PFSK-1 (cell line): Measurements from ENCODE around the gene AAR2.
A peak's percentile ranks its signal among the peaks of the same experiment; 100 is the strongest.

Source experiments
- FOXP2 ChIP-seq: optimal IDR thresholded peaks from 2 replicates; pipeline ENCODE3; 2011; ENCODE audit warnings: borderline replicate concordance, control low read depth, inconsistent platforms; ENCODE audit not compliant: insufficient read depth; ENCODE audit errors: extremely low read length, extremely low read depth
- POLR2AphosphoS5 ChIP-seq: IDR thresholded peaks from 2 replicates; pipeline ENCODE4 v1.6.1; 2012; ENCODE audit warnings: low read depth, mild to moderate bottlenecking, control low read depth, low read length, moderate library complexity
- SIN3A ChIP-seq: IDR thresholded peaks from 2 replicates; pipeline ENCODE4 v1.6.1; 2012; ENCODE audit warnings: mild to moderate bottlenecking, low read length, moderate library complexity, borderline replicate concordance; ENCODE audit not compliant: insufficient read depth
- TAF1 ChIP-seq: IDR thresholded peaks from 2 replicates; pipeline ENCODE4 v1.6.1; 2012; ENCODE audit warnings: low read length, control low read depth, borderline replicate concordance; ENCODE audit not compliant: insufficient read depth
- TF ChIP-seq, protein P1 (sequence below), 2 experiments: IDR thresholded peaks; 2 replicates each; pipeline versions ENCODE4 v1.6.1 to v1.8.0; 2011 to 2012; ENCODE audit warnings: low read depth in 2 of 2, low read length in 2 of 2, control low read depth in 1 of 2, inconsistent platforms in 1 of 2, mild to moderate bottlenecking in 1 of 2, moderate library complexity in 1 of 2; ENCODE audit not compliant: insufficient read depth in 1 of 2

Gene AAR2

GRCh38 chr20:36199345-36200257 is 36.7 kb upstream of the AAR2 start:
- no peak for TF ChIP-seq FOXP2
- TF ChIP-seq SIN3A: no peak
- no peak for TF ChIP-seq TAF1
- no peak for TF ChIP-seq POLR2AphosphoS5
- TF ChIP-seq, protein P1, sequence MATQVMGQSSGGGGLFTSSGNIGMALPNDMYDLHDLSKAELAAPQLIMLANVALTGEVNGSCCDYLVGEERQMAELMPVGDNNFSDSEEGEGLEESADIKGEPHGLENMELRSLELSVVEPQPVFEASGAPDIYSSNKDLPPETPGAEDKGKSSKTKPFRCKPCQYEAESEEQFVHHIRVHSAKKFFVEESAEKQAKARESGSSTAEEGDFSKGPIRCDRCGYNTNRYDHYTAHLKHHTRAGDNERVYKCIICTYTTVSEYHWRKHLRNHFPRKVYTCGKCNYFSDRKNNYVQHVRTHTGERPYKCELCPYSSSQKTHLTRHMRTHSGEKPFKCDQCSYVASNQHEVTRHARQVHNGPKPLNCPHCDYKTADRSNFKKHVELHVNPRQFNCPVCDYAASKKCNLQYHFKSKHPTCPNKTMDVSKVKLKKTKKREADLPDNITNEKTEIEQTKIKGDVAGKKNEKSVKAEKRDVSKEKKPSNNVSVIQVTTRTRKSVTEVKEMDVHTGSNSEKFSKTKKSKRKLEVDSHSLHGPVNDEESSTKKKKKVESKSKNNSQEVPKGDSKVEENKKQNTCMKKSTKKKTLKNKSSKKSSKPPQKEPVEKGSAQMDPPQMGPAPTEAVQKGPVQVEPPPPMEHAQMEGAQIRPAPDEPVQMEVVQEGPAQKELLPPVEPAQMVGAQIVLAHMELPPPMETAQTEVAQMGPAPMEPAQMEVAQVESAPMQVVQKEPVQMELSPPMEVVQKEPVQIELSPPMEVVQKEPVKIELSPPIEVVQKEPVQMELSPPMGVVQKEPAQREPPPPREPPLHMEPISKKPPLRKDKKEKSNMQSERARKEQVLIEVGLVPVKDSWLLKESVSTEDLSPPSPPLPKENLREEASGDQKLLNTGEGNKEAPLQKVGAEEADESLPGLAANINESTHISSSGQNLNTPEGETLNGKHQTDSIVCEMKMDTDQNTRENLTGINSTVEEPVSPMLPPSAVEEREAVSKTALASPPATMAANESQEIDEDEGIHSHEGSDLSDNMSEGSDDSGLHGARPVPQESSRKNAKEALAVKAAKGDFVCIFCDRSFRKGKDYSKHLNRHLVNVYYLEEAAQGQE (IDR thresholded peaks at IDR 0.05; ENCODE audit: insufficient read depth in 1 of 2, low read depth in 2 of 2, low read length in 2 of 2): no peak

DNA sequence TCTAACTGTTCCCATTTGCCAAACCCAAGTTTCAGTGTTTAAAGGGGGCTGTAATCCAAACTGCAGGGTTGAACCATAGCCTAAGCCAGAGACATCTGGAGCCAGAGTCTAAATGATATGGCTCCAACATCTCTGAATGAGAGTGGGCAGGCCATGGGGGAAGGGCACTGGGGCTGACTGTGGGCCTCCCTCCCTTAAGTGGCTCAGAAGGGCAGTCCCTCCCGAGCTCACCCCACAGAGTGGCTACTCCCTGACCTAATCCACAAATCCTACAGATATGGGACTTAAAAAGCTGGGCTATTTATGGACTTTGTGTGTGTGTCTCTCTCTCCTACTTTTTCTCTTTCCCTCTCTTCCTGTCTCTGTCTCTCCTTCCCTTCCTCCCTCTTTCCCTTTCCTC is 35.8 kb upstream of the AAR2 start:
- no peak for TF ChIP-seq FOXP2
- no peak for TF ChIP-seq SIN3A
- TF ChIP-seq, protein P1 (IDR thresholded peaks at IDR 0.05; ENCODE audit: insufficient read depth in 1 of 2, low read depth in 2 of 2, low read length in 2 of 2): no peak
- TF ChIP-seq POLR2AphosphoS5: no peak
- no peak for TF ChIP-seq TAF1

GRCh38 chr20:36201198-36201597 is 35.1 kb upstream of the AAR2 start:
- TF ChIP-seq, protein P1 (IDR thresholded peaks at IDR 0.05; ENCODE audit: insufficient read depth in 1 of 2, low read depth in 2 of 2, low read length in 2 of 2): no peak
- TF ChIP-seq TAF1: no peak

GRCh38 chr20:36202891-36203338 is 33.4 kb upstream of the AAR2 start:
- TF ChIP-seq, protein P1 (IDR thresholded peaks at IDR 0.05; ENCODE audit: insufficient read depth in 1 of 2, low read depth in 2 of 2, low read length in 2 of 2): no peak
- TF ChIP-seq FOXP2: peak; percentile 32
- no peak for TF ChIP-seq TAF1
- TF ChIP-seq SIN3A: no peak
- no peak for TF ChIP-seq POLR2AphosphoS5

DNA sequence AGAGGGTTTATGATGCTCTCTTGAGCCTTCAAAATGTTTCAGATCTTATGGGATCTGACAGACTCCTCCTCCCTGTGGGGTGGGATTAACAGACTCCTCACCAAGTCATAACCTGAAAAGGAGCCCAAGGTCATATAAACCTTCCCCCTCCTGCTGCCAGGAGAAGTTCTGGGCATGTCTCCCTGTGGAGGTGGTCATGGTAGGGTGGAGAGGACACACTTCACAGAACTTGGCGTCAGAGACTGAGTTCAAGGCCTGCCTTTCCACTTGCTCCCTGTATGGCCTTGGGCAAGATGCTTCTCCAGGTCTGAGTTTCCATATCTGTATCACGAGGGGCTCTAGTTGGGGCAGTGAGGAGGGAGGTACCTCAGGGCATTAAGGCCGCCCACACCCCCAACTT is 32.4 kb upstream of the AAR2 start:
- TF ChIP-seq SIN3A: no peak
- TF ChIP-seq, protein P1 (IDR thresholded peaks at IDR 0.05; ENCODE audit: insufficient read depth in 1 of 2, low read depth in 2 of 2, low read length in 2 of 2): no peak
- TF ChIP-seq POLR2AphosphoS5: no peak
- no peak for TF ChIP-seq FOXP2
